A549 (cell line): ENCODE results near the gene TC2N. TPM values are rescaled to one million over a fixed set of nuclear protein-coding genes. Genes with fewer than 3 reads are reported as not detected.

Experiments used
- ATAC-seq, 2 experiments: fragments of 200-7000 bp in 1 of 2; fragments of >200 bp in 1 of 2; cut with Nextera tagmentation in 1 of 2; cut with Tn5 transposase in 1 of 2; 3 replicates each; pipeline versions ENCODE4 v1.8.0 to v1.9.1; 2018 to 2020; ENCODE audit warnings: mild to moderate bottlenecking in 1 of 2, moderate library complexity in 1 of 2
- CTCF ChIA-PET: fragments of 300-600 bp; sonication (Branson Sonifier 250); formaldehyde crosslinking; extraction: SDS; loops from one replicate; lab custom pipeline; 2021; ENCODE audit warnings: antibody characterized with exemption, inconsistent platforms; lab: Yijun Ruan, JAX
- POLR2A ChIA-PET: fragments of 350-600 bp; formaldehyde crosslinking; extraction: SDS; loops from one replicate; lab custom pipeline; 2021; ENCODE audit warnings: antibody characterized with exemption, inconsistent platforms; lab: Yijun Ruan, JAX
- DNase-seq, 2 experiments: peaks; one replicate each; pipeline versions ENCODE4 v3.0.0 to v3.0.0-alpha.2; 2011 to 2016; ENCODE audit warnings: low read depth in 1 of 2, low spot score in 1 of 2
- FAIRE-seq: peaks from 2 replicates; lab custom pipeline; 2011; peaks lifted over from hg19 to GRCh38; lab: Jason Lieb, UNC
- H3K27ac ChIP-seq, 2 experiments: fragments of >200 bp; sonication (Bioruptor Twin); formaldehyde crosslinking; 3 replicates each; pipeline ENCODE4 v1.5.1; 2016 to 2017
- H3K4me1 ChIP-seq: fragments of >200 bp; sonication (Bioruptor Twin); formaldehyde crosslinking; 3 replicates; pipeline ENCODE4 v1.6.1; 2016
- H3K4me2 ChIP-seq: fragments of >200 bp; sonication (Bioruptor Twin); formaldehyde crosslinking; 3 replicates; pipeline ENCODE4 v1.6.1; 2016
- H3K4me3 ChIP-seq: fragments of >200 bp; sonication (Bioruptor Twin); formaldehyde crosslinking; 3 replicates; pipeline ENCODE4 v1.5.1; 2016
- H3K9me3 ChIP-seq: fragments of >200 bp; sonication (Bioruptor Twin); formaldehyde crosslinking; 3 replicates; pipeline ENCODE4 v1.6.1; 2016
- CBX8 ChIP-seq: fragments of 200-600 bp; sonication (generic); IDR thresholded peaks from 2 replicates; pipeline ENCODE4 v1.6.1; 2016
- CEBPB ChIP-seq, 2 experiments: fragments of >200 bp in 1 of 2; sonication (Bioruptor Twin) in 1 of 2; formaldehyde crosslinking in 1 of 2; IDR thresholded peaks; 2 replicates each; pipeline ENCODE4 v1.6.1; 2012 to 2016
- EHF ChIP-seq: fragments of 250-450 bp; sonication (Bioruptor Pico); IDR thresholded peaks from 2 replicates; pipeline ENCODE4 v1.5.0; 2020; ENCODE audit warnings: mild to moderate bottlenecking
- FOSL2 ChIP-seq, 2 experiments: fragments of 450-650 bp in 1 of 2; fragments of >200 bp in 1 of 2; sonication (Bioruptor Twin) in 1 of 2; formaldehyde crosslinking; IDR thresholded peaks; 2 replicates each; pipeline versions ENCODE4 v1.5.0 to v1.6.1; 2016 to 2020; ENCODE audit warnings: mild to moderate bottlenecking in 1 of 2, moderate library complexity in 1 of 2
- HOXA7 ChIP-seq: fragments of 250-450 bp; sonication (Bioruptor Pico); IDR thresholded peaks from 2 replicates; pipeline ENCODE4 v1.5.0; 2020; ENCODE audit warnings: mild to moderate bottlenecking, moderate library complexity
- HOXB13 ChIP-seq: fragments of 250-450 bp; sonication (Bioruptor Pico); IDR thresholded peaks from 2 replicates; pipeline ENCODE4 v1.5.0; 2020; ENCODE audit warnings: low read depth, mild to moderate bottlenecking, moderate library complexity
- HOXB5 ChIP-seq: fragments of 250-450 bp; sonication (Bioruptor Pico); IDR thresholded peaks from 2 replicates; pipeline ENCODE4 v1.5.0; 2020; ENCODE audit warnings: mild to moderate bottlenecking, moderate library complexity
- MAZ ChIP-seq: fragments of 150-350 bp; IDR thresholded peaks from 2 replicates; pipeline ENCODE4 v1.6.1; 2014; ENCODE audit warnings: antibody characterized with exemption, low read depth, low read length, borderline replicate concordance
- POLR2AphosphoS2 ChIP-seq: conservative IDR thresholded peaks from 2 replicates; pipeline ENCODE4 v1.6.1; 2012; ENCODE audit warnings: low read length, improper control_type of control experiment, inconsistent platforms
- RAD21 ChIP-seq, 2 experiments: fragments of >200 bp in 1 of 2; sonication (Bioruptor Twin) in 1 of 2; formaldehyde crosslinking in 1 of 2; IDR thresholded peaks in 1 of 2; conservative IDR thresholded peaks in 1 of 2; 2 replicates in 1 of 2; 3 replicates in 1 of 2; pipeline ENCODE4 v1.6.1; 2012 to 2018; ENCODE audit warnings: inconsistent platforms in 1 of 2
- RARB ChIP-seq: fragments of 250-450 bp; sonication (Bioruptor Pico); IDR thresholded peaks from 2 replicates; pipeline ENCODE4 v1.8.0; 2021; ENCODE audit warnings: mild to moderate bottlenecking, moderate library complexity
- SMC3 ChIP-seq: fragments of >200 bp; sonication (Bioruptor Twin); formaldehyde crosslinking; IDR thresholded peaks from 3 replicates; pipeline ENCODE4 v1.6.1; 2018; ENCODE audit warnings: inconsistent platforms
- TFCP2L1 ChIP-seq: fragments of 250-450 bp; sonication (Bioruptor Pico); IDR thresholded peaks from 2 replicates; pipeline ENCODE4 v1.5.0; 2021; ENCODE audit warnings: mild to moderate bottlenecking
- WGBS: methylation state at CpG from one replicate; pipeline ENCODE4 v1.1.6; 2017; ENCODE audit errors: missing lambda C conversion rate; 5-methylcytosine and 5-hydroxymethylcytosine counted together
- polyA minus RNA-seq: library from RNA; depleted of rRNA, polyadenylated mRNA; stranded (reverse); fragments of >200 nt; gene quantifications from 2 replicates; pipeline ENCODE4 v1.2.3, GENCODE V29; 2011; rRNA and poly(A)+ RNA removed
- polyA plus RNA-seq, 4 experiments: library from polyadenylated mRNA; depleted of rRNA in 3 of 4; stranded (reverse); fragments of >200 nt; fragmentation: RNase III in 1 of 4; extraction: RNeasy Plus Mini Kit Qiagen cat#74134 plus additional on column Dnase treatment in 1 of 4; gene quantifications; 2 replicates in 3 of 4; 3 replicates in 1 of 4; pipeline ENCODE4 v1.2.3, GENCODE V29; 2011 to 2017
- TF ChIP-seq, protein P1 (sequence below): IDR thresholded peaks from 2 replicates; pipeline ENCODE4 v1.6.1; 2012
- TF ChIP-seq, protein P2 (sequence below): fragments of >200 bp; sonication (Bioruptor Twin); formaldehyde crosslinking; IDR thresholded peaks from 3 replicates; pipeline ENCODE4 v1.5.1; 2016
- TF ChIP-seq, protein P3 (sequence below): fragments of >200 bp; sonication (Bioruptor Twin); formaldehyde crosslinking; IDR thresholded peaks from 3 replicates; pipeline ENCODE4 v1.6.1; 2016

TC2N gene
- polyA plus RNA-seq (2011; rRNA removed) (5.5 and 7.1 TPM in 2 replicates), polyA plus RNA-seq (2017; fragmentation: RNase III; extraction: RNeasy Plus Mini Kit Qiagen cat#74134 plus additional on column Dnase treatment) (0.43 to 0.80 TPM (median 0.43 TPM) in 3 replicates), polyA minus RNA-seq (4.4 and 4.6 TPM in 2 replicates)
- 0.29 and 0.30 TPM in 2 replicates for polyA plus RNA-seq (2012; cell fraction: cytosol; rRNA removed)
- polyA plus RNA-seq (2012; cell fraction: nucleus; rRNA removed), result 0.18 and 0.20 TPM in 2 replicates

DNA sequence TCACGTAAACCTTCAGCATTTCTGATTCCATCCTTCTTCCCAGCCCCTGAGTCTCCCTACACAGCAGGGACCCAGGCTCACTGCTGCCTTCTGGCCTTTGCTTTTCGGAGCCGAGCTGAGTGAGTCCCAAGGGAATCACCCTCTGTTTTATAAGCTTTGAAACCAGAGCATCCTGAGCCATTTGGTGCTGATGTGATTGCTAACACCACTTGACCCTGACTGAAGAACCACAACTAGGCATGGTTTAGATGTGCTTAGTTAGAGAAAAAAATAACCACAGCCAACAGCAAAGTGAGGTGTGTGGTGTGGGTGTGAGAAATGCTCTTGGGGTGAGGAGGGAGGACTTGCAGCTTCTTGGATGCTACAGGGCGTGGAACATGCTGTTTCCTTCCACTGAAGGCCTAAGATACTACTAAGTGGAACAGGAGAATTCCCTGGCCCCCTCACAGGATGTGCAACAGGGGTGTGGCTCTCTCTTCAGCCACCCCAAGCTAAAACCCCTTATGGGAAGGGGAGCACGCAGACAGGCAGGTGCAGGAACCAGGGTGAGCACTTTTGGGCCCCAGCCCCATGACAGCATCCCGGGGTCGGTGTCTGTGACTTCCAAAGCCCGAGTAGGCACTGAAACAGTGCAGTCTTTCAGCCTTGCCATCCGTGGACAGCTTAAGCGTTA, at the start of gene TC2N:
Gene TC2N, minus strand, starts transcription at position 221 of the 673 bp plus-strand sequence. CDS start 53,767 bp downstream, outside the sequence.
- WGBS, result 80% methylated on average over 9 of the region's 10 CpGs
- POLR2A ChIA-PET, result no interaction called here

DNA sequence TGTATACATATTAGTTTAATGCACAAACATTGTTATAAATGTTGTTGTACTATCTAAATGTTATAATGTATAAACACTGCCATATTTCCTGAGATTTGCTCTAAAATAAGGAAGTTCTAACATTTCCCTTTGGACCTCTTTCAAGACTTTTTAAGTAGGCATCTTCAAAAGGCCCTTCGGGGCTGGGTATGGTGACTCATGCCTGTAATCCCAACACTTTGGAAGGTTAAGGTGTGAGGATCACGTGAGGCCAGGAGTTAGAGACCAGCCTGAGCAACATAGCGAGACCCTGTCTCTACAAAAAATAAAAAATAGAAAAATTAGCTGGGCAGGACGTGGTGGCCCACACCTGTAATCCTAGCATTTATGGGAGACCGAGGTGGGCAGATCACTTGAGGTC, 44.7 kb upstream of the TC2N start:
- Histone ChIP-seq H3K4me2 (0 out of 3 replicates have a peak overlapping the region, but pooled peaks have one; percentile 9), H3K27ac (no peak overlapping the region), H3K9me3 (no peaks in the 10 kb centered on the region)
- 67% methylated on average over 5 of the region's 5 CpGs for WGBS
- ChIA-PET CTCF (interaction anchor here (0.7 to 8.4 kb wide), 13 partner anchors 12 to 588 kb away, joined by 3 to 65 read pairs (median 5); no protein-coding TSS in a partner anchor), POLR2A (no interaction called here)
- no peak for DNase-seq
- no peak for FAIRE-seq
- TF ChIP-seq MAZ, result no peak
- TF ChIP-seq FOSL2 (IDR thresholded peaks at IDR 0.05), result no peak
- peak; percentile 16; the same call in 1 of the 2 replicates for TF ChIP-seq FOSL2 (CRISPR knock-in tag; IDR thresholded peaks at IDR 0.05)
- TF ChIP-seq, all 56 proteins: peak for 1
- ATAC-seq, result no peak
- H3K4me3 ChIP-seq, result no peak overlapping the region
- no peaks in the 10 kb centered on the region for H3K4me1 ChIP-seq

More for the DNA sequence above, at the start of gene TC2N:
- ATAC-seq, result no peak
- TF ChIP-seq CBX8 (no peak), POLR2AphosphoS2 (no peak), CEBPB (IDR thresholded peaks at IDR 0.05) (no peak), HOXA7 (CRISPR knock-in tag) (no peak), EHF (CRISPR knock-in tag) (no peak), RARB (CRISPR knock-in tag) (no peak), HOXB13 (CRISPR knock-in tag) (no peak), TFCP2L1 (no peak)
- TF ChIP-seq, protein P1, sequence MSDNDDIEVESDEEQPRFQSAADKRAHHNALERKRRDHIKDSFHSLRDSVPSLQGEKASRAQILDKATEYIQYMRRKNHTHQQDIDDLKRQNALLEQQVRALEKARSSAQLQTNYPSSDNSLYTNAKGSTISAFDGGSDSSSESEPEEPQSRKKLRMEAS, result no peak
- TF ChIP-seq, protein P2, sequence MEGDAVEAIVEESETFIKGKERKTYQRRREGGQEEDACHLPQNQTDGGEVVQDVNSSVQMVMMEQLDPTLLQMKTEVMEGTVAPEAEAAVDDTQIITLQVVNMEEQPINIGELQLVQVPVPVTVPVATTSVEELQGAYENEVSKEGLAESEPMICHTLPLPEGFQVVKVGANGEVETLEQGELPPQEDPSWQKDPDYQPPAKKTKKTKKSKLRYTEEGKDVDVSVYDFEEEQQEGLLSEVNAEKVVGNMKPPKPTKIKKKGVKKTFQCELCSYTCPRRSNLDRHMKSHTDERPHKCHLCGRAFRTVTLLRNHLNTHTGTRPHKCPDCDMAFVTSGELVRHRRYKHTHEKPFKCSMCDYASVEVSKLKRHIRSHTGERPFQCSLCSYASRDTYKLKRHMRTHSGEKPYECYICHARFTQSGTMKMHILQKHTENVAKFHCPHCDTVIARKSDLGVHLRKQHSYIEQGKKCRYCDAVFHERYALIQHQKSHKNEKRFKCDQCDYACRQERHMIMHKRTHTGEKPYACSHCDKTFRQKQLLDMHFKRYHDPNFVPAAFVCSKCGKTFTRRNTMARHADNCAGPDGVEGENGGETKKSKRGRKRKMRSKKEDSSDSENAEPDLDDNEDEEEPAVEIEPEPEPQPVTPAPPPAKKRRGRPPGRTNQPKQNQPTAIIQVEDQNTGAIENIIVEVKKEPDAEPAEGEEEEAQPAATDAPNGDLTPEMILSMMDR, result no peak
- TF ChIP-seq, protein P3, sequence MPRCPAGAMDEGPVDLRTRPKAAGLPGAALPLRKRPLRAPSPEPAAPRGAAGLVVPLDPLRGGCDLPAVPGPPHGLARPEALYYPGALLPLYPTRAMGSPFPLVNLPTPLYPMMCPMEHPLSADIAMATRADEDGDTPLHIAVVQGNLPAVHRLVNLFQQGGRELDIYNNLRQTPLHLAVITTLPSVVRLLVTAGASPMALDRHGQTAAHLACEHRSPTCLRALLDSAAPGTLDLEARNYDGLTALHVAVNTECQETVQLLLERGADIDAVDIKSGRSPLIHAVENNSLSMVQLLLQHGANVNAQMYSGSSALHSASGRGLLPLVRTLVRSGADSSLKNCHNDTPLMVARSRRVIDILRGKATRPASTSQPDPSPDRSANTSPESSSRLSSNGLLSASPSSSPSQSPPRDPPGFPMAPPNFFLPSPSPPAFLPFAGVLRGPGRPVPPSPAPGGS, result no peak
- TF ChIP-seq, all 56 proteins: peak for 0
- H3K9me3 ChIP-seq, result no peaks in the 10 kb centered on the region
- no peak within 1 kb of the TSS for H3K27ac ChIP-seq
- FAIRE-seq, result no peak
- CTCF ChIA-PET, result interaction anchor here (0.6 to 1.1 kb wide), 2 partner anchors 9 to 60 kb away, joined by 3 read pairs; no protein-coding TSS in a partner anchor
- H3K4me2 ChIP-seq, result no peak within 1 kb of the TSS
- DNase-seq, result no peak
- H3K4me3 ChIP-seq, result no peak within 1 kb of the TSS
- H3K4me1 ChIP-seq, result peaks cover 32% of the 10 kb centered on the region

DNA sequence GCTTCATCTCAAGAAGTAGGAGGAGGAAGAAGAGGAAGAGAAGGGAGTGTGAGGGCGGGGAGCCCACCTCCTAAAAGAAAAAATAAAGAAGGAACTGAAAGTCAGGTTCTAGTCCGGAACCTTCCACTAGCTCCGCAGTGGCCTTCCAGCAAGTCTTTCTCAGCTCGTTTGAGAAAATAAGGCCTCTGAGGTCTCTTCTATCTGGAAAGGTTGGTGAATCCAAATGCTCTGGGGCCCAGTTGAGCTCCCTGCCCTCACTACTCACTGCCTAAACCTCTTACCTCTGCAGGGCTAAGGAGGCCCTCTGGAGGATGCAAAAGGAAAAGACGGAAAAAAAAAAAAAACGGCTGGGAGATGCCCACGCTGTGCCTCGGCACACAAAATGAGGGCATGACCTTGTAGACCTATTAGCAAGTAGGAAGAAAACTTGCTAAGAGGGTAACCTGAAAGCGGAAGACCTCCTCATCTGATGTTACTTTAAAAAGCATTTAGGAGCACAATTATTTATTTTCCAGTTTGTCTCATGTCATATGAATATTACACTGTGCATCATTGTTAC, 44.2 kb upstream of the TC2N start:
- peak; percentile 94 to 97 for ATAC-seq
- Histone ChIP-seq H3K27ac (no peak overlapping the region), H3K9me3 (no peaks in the 10 kb centered on the region), H3K4me1 (no peaks in the 10 kb centered on the region; the same call in 2 of the 3 replicates), H3K4me2 (0 out of 3 replicates have a peak overlapping the region, but pooled peaks have one; percentile 9), H3K4me3 (no peak overlapping the region)
- ChIA-PET CTCF (interaction anchor here (0.7 to 8.4 kb wide), 25 partner anchors 12 to 662 kb away, joined by 3 to 65 read pairs (median 3); partner anchors contain the start of gene CPSF2), POLR2A (interaction anchor here (0.5 to 0.7 kb wide), 2 partner anchors 22 to 40 kb away, joined by 4 read pairs; no protein-coding TSS in a partner anchor)
- FAIRE-seq, result no peak
- TF ChIP-seq, protein P2, result peak; percentile 70
- TF ChIP-seq RAD21 (conservative IDR thresholded peaks at IDR 0.05 in 1 of 2, IDR thresholded peaks at IDR 0.05 in 1 of 2), result peak; percentile 85 to 87
- TF ChIP-seq SMC3, result peak; percentile 87
- no peak for TF ChIP-seq HOXB5 (CRISPR knock-in tag)
- 36% methylated on average over 9 of the region's 9 CpGs for WGBS
- peak; percentile 56 to 68 for DNase-seq
